ENCODE measurements around the gene UFSP1.

UFSP1 gene

DNA sequence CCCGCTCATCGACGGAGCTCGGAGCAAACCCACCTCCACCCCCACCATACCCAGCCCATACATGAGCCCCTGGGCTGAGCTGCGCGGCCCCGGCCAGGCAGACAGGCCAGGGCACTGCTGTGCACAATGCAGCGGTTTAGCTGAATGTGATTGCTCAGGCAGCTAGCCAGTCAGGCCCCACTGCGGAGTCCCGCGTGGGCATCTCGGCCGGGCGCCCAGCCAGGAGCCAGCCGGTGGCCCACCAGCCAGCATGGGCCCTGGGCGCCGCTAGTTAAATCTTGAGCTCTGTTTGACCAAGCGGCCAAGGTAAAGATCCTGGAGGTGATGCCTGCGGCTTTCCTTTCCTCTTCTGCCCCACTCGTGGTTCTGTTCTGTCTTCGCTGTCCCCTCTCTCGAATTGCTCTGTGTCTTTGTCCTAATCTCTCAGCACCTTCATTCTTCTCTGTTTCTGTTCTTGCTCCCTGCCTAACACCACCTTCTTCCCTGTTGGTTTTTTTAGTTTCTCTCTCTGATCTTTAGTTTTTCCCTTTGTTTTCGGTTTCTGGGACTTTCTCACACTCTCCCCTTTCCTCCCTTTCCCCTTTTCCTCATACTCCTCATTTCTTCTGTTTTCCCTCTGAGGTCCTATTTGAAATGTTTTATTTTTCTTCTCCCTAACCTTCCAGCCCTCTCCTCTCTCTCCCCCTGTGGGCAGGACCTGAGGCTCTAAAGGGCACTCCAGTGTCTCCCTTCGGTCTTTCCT is 6.6 kb downstream of the UFSP1 start:
- DNase-seq (ENCODE audit: low read depth, low spot score) = no peak

DNA sequence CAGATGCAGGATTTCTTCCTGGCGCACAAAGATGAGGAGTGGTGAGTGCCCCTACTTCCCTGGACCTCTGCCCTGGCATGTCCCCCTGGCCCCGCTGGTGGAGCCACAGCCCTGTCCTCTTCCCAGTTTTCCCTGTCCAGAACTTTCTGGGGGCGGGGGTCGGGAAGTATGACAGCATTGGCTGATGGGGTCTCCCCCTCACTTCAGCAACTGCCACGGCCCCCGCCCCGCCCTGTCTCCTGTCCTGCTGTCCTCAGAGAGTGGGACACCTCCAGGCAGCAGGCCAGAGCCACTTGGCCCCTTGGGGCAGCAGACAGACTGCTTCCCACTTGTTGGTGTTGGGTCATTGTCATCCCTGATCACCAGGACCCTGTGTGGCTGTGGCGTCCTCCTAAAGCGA is 7.3 kb downstream of the UFSP1 start:
- DNase-seq (ENCODE audit: low read depth, low spot score) = no peak

DNA sequence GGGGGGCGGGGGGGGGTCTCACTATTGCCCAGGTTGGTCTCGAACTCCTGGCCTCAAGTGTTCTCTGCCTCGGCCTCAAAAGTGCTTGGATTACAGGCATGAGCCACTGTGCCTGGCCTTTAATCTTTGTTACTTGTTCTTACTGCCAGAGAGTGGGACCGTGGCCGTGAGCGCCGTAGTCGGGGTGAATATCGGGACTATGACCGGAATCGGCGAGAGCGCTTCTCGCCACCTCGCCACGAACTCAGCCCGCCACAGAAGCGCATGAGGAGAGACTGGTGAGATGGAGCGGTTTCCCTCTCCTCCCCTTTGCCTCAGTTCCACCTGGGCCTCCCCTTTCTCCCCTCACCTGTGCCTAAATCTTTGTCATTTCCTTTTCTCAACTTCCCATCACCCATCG is 8.4 kb downstream of the UFSP1 start:
- no peak for DNase-seq (ENCODE audit: low read depth, low spot score)

DNA sequence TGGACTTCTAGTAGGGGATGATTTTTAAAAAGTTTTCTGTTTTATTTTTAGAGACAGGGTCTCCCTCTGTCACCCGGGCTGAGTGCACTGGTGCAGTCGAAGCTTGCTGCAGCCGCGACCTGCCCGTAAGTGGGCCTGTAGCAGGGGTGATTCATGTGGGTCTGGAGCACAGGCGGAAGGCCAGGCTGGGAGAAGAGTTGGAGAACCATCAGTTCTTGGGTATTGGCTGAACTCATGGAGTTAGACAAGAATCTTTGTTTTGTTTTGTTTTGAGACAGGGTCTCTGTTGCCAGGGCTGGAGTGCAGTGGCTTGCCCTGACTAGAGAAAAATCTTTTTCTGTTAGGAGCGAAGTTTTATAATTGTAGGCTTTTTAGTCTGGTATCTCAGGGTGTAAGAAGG is 8.9 kb downstream of the UFSP1 start:
- no peak for DNase-seq (ENCODE audit: low read depth, low spot score)

DNA sequence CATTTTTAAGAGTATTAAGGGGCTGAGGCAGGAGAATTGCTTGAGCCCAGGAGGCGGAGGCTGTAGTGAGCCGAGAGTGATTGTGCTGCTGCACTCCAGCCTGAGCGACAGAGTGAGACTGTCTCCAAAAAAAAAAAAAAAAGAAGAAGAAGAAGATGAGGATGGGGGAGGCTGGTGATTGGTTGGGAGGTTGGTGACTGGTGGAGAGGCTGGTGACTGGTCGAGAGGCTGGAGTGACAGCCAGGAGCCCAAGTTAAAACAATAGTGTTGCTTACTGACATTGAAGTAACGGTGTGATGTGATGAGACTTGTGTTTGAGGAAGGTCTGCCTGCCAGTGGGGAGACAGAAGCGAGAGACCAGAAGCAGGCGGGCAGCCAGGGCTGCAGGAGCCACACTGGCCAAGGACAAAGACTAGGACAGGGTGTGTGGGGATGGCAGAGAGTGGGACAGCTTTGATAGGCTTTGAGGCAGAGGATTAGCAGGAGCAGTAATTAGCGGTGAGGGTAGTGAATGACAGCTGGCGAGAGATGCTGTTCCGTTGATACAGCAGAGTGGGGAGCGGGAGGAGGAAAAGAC is 9.7 kb downstream of the UFSP1 start:
- DNase-seq (ENCODE audit: low read depth, low spot score) = no peak

DNA sequence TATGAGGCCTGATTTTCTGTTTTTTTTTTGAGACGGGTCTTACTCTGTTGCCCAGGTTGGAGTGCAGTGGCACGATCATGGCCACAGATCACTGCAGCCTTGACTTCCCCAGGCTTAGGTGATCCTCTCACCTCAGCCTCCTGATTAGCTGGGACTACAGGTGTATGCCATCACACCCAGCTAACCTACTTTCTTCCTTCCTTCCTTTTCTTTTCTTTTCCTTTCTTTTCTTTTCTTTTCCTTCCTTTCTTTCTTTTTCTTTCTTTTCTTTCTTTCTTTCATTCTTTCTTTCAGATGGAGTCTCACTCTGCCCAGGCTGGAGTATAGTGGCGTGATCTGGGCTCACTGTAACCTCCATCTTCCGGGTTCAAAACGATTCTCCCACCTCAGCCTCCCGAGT is 10.8 kb downstream of the UFSP1 start:
- DNase-seq (ENCODE audit: low read depth, low spot score) = no peak

DNA sequence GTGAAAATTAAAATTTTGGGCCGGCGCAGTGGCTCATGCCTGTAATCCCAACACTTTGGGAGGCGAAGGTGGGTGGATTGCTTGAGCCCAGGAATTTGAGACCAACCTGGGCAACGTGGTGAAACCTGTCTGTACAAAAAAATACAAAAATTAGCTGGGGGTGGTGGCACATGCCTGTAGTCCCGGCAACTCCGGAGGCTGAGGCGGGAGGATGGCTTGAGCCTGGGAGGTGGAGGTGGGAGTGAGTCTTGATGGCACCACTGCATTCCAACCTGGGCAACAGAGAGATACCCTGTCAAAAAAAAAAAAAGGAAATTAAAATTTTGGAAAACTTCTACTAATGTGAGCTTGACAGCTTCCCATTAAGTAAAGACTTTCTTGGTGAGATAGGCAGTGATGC is 11.5 kb downstream of the UFSP1 start:
- no peak for DNase-seq (ENCODE audit: low read depth, low spot score)

DNA sequence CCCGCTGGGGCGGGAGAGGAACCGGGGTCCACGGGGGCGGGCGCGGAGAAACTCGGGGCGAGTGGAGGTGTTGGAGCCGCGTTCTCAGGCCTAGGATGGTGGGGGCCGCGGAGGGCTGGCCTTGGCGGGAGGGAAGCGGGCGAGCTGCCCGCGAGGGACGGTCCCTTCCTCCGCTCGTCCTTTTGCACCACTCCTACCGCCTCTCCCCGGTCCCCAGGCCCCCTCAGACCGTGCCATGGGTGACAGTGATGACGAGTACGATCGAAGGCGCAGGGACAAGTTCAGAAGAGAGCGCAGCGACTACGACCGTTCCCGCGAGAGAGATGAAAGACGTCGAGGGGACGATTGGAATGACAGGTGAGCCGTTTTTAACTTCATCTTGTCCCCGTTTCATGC is 14.2 kb downstream of the UFSP1 start:
- DNase-seq (ENCODE audit: low read depth, low spot score) = no peak

DNA sequence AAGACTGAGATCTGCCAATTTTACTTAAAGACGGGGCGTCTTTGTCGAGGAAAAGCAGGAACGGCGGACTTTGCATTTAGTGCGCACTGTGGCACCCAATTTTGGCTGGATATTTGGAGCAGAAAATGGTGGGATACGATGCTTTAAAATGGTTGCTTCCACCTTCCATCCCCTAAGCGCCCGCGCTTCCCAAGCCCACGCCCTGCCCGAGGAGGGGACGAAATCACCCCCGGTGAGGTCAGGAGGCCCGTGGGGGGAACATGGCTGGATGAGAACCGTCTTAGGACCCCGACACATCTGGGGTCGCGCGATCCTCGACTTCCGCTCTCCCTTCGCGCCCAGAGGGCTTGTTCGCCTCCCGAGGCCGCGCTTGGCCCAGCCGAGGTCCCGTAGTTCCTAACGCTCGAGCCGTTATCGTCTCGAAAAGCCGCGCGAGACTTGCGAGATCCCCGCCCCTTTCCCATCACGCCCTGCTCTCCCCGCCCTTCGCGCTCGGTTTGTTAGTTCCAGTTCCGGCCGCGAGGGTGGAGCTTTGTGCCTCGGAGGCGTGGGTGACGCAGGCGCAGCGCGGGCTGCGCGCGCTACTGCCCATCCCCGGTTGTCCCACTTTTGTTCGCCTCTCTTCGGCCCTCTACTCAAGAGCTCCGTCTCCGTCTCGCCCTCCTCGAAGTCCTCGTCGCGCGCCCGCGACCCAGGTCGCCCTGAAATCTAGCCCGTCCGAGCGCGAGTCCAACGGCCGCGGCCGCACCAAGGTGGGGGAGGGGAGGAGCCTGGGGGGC is 14.7 kb downstream of the UFSP1 start, which contains the start of gene SRRT:
Gene SRRT (plus strand): TSS at position 527 of the 779 bp plus-strand sequence. CDS start 488 bp downstream, outside the sequence.
- peak; percentile 96 for DNase-seq (ENCODE audit: low read depth, low spot score)

DNA sequence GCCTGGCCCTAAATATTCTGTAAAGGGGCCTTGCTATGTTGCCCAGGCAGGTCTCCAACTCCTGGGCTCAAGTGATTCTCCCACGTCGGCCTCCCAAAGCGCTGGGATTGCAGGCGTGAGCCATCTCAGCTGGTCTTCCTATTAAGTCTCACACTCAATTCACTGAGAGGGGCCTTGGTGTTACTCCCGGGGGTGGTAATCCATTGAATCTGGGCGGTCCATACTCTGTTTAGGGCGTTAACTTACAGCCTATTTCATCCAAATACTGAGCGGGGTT is 15.3 kb downstream of the UFSP1 start:
- DNase-seq (ENCODE audit: low read depth, low spot score) = no peak

DNA sequence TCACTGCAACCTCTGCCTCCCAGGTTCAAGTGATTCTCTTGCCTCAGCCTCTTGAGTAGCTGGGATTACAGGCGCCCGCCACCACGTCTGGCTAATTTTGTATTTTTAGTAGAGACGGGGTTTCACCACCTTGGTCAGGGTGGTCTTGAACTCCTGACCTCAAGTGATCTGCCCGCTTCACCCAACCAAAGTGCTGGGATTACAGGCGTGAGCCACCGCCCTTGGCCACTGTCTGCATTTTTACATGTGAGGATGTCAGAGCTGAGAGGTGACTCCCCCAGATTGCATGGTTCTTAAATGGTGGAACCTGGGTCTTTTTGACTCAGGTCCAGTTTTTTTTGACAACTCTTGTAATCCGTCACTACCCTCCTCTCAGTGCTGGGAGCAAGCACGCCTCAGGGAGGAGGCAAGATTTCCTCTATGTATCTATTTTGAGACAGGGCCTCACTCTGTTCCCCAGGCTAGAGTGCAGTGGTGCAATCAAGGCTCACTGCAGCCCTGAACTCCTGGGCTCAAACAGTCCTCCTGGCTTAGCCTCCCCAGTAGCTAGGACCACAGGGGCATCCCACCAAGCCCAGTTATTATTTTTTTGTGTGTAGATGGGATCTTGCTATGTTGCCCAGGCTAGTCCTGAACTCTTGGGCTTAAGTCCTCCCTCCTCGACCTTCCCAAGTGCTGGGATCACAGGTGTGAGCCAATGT is 15.8 kb downstream of the UFSP1 start:
- no peak for DNase-seq (ENCODE audit: low read depth, low spot score)

DNA sequence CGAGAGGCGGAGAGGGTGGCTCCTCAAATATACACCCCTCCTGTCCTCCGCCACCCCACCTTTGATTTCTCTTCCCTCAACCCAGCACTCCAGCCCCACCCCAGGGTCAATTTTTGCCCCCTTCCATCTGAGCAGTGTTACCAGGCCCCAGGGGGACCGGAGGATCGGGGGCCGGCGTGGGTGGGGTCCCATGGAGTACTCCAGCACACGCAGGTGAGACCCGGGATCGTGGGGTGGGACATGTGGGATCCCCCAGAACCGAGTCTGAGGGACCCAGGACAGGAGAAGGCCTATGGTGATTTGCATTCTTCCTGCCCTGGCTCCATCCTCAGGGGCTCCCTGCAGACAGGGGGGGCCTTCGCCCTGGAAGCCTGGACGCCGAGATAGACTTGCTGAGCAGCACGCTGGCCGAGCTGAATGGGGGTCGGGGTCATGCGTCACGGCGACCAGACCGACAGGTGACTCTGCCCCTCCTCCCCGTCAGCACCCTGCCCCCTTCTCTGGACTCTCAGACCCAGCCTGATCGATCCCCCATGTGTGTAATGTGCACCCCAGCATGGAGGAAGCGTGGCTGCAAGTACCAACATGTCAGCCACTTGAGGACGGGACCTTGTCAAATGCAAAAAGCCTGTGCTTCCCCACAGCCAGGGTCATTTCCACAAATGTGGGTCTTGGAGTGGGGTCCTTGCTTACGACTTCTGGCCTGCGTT is 21.6 kb downstream of the UFSP1 start:
- no peak for DNase-seq (ENCODE audit: low read depth, low spot score)

DNA sequence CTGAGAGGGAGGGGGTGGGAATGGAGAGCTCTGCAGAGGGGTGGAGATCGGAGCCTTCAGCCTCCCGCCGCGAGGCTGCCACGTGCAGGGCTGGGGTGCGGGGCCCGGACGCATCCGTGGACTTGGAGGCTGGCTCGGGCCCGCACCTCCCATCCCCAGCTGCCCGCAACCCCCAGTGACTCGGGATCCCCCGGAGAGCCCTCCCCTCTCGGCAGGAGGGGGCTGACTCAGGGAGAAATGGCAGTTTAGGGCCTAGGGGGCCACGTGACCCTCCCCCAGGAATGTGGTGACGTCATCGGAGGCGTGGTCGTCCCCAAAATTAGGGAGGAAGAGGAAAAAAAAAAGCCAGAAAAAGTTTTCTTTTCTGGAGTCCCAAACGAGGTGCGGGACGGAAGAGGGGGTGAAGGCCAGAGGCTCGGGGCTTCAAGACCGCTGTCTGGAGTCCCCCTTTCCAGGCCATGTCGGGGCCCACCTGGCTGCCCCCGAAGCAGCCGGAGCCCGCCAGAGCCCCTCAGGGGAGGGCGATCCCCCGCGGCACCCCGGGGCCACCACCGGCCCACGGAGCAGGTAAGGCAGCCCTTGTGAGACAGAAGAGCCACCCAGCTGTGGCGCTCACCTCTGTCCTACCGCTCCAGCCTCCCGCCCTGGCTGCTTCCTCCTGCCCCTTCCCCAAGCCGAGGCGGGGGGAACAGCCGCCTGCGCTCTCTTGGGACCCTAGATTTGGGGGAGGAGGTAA is 22.3 kb downstream of the UFSP1 start, which contains the start of gene TRIP6:
Gene TRIP6 (plus strand): TSS at position 348 of the 736 bp plus-strand sequence. CDS start 111 bp downstream, at position 459.
- DNase-seq (ENCODE audit: low read depth, low spot score) = peak; percentile 93

DNA sequence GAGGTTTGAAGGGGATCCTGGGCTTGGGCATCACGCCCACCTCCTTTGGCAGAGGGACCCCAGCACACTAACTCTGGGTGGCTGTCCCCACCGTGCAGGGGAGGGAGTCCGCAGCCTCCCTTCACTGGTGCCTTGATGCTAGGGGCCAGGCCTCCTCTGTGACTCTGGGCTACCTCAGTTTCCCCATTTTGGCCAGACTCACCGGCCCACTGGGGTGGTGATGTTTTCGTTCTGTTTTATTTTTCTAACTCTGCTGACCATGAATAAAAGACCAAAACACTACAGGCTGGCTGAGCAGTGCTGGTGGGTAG is 22.8 kb downstream of the UFSP1 start:
- DNase-seq (ENCODE audit: low read depth, low spot score) = no peak

DNA sequence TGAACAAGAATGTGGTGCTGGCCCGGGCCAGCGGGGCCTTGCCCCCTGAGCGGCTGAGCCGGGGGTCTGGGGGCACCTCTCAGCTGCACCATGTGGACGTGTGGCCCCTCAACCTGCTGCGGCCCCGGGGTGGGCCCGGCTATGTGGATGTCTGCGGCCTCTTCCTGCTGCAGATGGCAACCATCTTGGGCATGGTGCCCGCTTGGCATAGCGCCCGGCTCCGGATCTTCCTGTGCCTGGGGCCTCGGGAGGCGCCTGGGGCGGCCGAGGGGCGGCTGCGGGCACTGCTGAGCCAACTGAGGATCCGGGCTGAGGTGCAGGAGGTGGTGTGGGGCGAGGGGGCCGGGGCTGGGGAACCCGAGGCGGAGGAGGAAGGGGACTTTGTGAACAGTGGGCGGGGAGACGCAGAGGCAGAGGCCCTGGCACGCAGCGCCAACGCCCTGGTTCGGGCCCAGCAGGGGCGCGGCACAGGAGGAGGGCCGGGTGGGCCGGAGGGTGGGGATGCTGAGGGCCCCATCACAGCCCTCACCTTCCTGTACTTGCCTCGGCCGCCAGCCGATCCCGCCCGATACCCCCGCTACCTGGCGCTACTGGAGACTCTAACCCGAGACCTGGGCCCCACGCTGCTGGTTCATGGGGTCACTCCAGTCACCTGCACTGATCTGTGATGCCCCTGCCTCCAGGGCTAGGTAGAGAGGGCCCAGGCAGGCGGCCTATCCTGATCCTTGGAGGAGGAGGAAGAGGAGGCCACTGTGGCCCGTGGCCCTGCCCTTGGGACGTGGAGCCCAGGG is 23.4 kb downstream of the UFSP1 start:
- no peak for DNase-seq (ENCODE audit: low read depth, low spot score)

DNA sequence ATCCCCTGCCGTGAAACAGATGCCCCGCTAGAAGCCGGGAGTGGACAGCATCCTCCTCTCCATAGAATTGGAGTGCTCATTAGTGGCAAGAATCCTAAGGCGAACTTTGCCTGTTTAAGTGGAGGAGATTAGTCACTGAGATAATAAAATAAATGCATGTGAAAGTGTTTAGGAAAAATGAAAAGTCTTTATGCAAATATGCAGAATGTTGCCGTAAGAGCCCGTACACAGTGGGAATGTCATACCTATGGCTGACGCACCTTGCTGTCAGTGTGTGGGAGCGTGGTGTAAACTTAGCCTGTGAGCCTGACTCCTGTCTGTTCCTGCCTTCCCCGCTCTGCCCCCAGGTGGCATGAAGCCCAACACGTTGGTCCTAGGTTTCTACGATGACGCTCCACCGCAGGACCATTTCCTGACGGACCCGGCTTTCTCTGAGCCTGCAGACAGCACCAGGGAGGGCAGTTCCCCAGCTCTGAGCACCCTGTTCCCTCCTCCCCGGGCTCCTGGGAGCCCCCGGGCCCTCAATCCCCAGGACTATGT is 24.1 kb downstream of the UFSP1 start:
- DNase-seq (ENCODE audit: low read depth, low spot score) = no peak

DNA sequence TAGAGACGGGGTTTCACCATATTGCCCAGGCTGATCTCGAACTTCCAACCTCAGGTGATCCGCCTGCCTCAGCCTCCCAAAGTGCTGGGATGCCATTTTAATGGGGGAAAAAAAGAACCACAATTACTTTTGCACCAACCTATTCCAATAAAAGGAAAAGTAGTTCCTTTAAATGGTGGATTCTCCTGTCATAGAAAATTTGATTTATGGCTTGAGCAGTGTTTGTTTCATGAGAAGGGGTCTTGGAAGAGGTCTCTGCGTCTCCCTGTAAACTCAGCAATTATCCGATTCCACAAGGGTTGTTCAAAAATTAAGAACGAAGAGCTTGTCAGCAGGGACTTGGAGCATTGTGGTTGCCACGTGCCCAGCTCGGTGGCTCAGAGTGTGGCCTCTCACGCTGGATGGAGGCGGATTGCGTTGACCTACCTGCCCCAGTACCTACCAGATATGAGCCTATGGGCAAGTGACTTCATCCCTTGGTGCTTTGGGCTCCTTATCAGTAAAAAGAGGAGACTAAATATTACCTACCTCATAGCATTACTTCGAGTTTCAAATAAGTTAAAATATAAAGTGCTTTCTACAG is 25.2 kb downstream of the UFSP1 start:
- DNase-seq (ENCODE audit: low read depth, low spot score) = no peak

DNA sequence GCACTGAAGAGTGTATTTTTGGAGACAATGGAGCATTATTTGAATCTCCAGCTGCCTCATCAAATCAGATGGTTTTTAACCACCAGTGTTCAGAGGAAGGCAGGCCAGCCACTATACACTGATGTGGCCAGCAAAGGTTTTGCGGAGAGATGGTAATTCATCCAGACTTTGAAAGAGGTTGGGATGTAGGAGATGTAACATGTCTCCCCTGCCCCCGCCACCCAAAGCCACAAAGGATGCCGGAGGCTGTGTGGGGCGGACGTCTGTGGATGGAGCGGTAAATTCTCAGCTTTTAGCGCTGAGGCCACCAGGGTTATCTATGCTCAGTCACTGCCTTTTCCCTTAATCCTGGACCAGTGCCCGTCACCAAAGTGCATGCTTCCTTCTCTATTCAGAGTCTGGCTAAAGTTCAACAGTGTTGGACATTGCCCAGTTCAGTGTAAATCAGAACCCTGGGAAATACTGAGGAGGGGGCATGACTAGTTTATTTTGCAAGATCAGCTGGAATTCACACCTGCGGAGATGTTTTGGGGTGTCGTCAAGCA is 26.0 kb downstream of the UFSP1 start:
- DNase-seq (ENCODE audit: low read depth, low spot score) = no peak

DNA sequence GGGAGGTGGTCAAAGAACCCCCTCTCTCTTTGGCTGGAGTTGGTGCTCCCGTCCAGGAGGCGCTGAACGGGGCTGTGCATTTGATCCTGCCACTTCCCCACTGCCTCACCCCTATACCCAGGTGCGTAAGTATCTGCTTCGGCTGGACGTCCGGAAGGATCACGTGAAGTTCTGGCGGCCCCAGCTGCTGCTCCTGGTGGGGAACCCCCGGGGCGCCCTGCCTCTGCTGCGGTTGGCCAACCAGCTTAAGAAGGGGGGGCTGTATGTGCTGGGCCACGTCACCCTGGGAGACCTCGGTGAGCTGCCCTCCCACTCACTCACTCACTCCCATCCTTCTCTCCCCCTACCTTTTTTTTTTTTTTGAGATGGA is 27.9 kb downstream of the UFSP1 start:
- DNase-seq (ENCODE audit: low read depth, low spot score) = no peak

Data from brain pericyte (primary cell).